Hepatocyte (in vitro differentiated cells): Measurements from ENCODE around the gene MRPL32.

Experiments
- EZH2 ChIP-seq: fragments of 200-600 bp; sonication (generic); IDR thresholded peaks from 2 replicates; pipeline ENCODE4 v1.6.1; 2016; ENCODE audit warnings: antibody characterized with exemption, mild to moderate bottlenecking, borderline replicate concordance
- EZH2phosphoT487 ChIP-seq: fragments of 200-600 bp; sonication (generic); IDR thresholded peaks from one replicate; pipeline ENCODE4 v1.6.1; 2018; ENCODE audit warnings: antibody characterized with exemption, mild to moderate bottlenecking, low read depth, moderate library complexity; ENCODE audit not compliant: unreplicated experiment, severe bottlenecking
- TF ChIP-seq, protein P1 (sequence below): fragments of 200-600 bp; sonication (generic); IDR thresholded peaks from 2 replicates; pipeline ENCODE4 v1.5.1; 2016; ENCODE audit warnings: antibody characterized with exemption, mild to moderate bottlenecking; ENCODE audit not compliant: poor library complexity

DNA sequence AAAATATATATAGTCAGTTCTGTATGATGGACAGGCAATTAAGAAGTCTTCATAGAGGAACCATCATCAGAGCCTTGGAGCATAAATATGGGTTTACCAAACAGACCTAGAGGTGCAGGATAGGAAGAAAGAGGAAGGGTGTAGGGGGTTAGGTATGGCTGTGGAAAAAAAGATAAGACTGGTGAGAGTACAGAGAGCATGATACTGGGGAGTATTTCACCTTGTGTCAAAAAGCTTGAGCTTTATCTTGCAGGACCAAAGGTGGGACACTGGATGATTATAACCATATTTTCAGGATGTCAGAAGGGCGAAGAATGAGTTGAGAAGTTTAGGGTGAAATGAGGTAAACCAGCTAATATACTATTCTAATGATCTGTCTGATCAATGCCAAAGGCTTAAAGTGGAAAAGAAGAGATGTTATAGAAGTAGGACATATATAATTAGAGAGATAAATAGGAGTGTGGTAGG is 54.6 kb downstream of the MRPL32 start:
- TF ChIP-seq, protein P1, sequence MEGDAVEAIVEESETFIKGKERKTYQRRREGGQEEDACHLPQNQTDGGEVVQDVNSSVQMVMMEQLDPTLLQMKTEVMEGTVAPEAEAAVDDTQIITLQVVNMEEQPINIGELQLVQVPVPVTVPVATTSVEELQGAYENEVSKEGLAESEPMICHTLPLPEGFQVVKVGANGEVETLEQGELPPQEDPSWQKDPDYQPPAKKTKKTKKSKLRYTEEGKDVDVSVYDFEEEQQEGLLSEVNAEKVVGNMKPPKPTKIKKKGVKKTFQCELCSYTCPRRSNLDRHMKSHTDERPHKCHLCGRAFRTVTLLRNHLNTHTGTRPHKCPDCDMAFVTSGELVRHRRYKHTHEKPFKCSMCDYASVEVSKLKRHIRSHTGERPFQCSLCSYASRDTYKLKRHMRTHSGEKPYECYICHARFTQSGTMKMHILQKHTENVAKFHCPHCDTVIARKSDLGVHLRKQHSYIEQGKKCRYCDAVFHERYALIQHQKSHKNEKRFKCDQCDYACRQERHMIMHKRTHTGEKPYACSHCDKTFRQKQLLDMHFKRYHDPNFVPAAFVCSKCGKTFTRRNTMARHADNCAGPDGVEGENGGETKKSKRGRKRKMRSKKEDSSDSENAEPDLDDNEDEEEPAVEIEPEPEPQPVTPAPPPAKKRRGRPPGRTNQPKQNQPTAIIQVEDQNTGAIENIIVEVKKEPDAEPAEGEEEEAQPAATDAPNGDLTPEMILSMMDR = no peak
- TF ChIP-seq EZH2 = no peak
- TF ChIP-seq EZH2phosphoT487 = no peak
